PC-9 (cell line): ENCODE measurements around the gene UST. TPM values are rescaled to one million over a fixed set of nuclear protein-coding genes. Genes with fewer than 3 reads are reported as not detected.

Source experiments
- Bru-seq: library from RNA; stranded (reverse); fragments of 400-500 nt; gene quantifications from one replicate; lab custom pipeline; 2021; lab: Mats Ljungman, UMichigan
- BruChase-seq, 2 experiments: library from RNA; stranded (reverse); fragments of 400-500 nt; gene quantifications; one replicate each; lab custom pipeline; 2021; lab: Mats Ljungman, UMichigan
- BruUV-seq: library from RNA; stranded (reverse); fragments of 400-500 nt; replicated peaks from 2 replicates; lab custom pipeline; 2021; lab: Mats Ljungman, UMichigan
- CTCF ChIA-PET: fragments of 300-600 bp; sonication (Branson Sonifier 250); formaldehyde crosslinking; loops from one replicate; lab custom pipeline; 2022; ENCODE audit warnings: antibody characterized with exemption; lab: Charles Lee
- POLR2A ChIA-PET: fragments of 300-600 bp; sonication (Branson Sonifier 250); formaldehyde crosslinking; loops from one replicate; lab custom pipeline; 2022; ENCODE audit warnings: antibody characterized with exemption; ENCODE audit not compliant: unreplicated experiment; lab: Charles Lee
- DNase-seq, 2 experiments: peaks; one replicate each; pipeline versions ENCODE4 v3.0.0 to v3.0.0-alpha.2; 2015 to 2022; ENCODE audit warnings: mixed read lengths in 1 of 2
- H2AFZ ChIP-seq: fragments of 200-600 bp; sonication (generic); 2 replicates; pipeline ENCODE4 v1.8.1; 2017; ENCODE audit warnings: antibody characterized with exemption
- H3F3A ChIP-seq: fragments of 200-600 bp; sonication (generic); 2 replicates; pipeline ENCODE4 v1.8.1; 2017; ENCODE audit warnings: antibody characterized with exemption, mild to moderate bottlenecking, low read depth; ENCODE audit not compliant: insufficient read depth
- H3K27ac ChIP-seq: fragments of 200-600 bp; sonication (generic); 2 replicates; pipeline ENCODE4 v1.6.1; 2016; ENCODE audit warnings: mixed run types
- H3K27me3 ChIP-seq: fragments of 200-600 bp; sonication (generic); 2 replicates; pipeline ENCODE4 v1.6.1; 2016; ENCODE audit warnings: low read depth, mixed run types; ENCODE audit not compliant: insufficient read depth
- H3K36me3 ChIP-seq: fragments of 200-600 bp; sonication (generic); 2 replicates; pipeline ENCODE4 v1.6.1; 2016; ENCODE audit warnings: low read depth, mixed run types
- H3K4me1 ChIP-seq: fragments of 200-600 bp; sonication (generic); replicated peaks from 2 replicates; pipeline ENCODE4 v1.6.1; 2016; ENCODE audit warnings: mixed run types; ENCODE audit not compliant: insufficient read depth
- H3K4me2 ChIP-seq: fragments of 200-600 bp; sonication (generic); 2 replicates; pipeline ENCODE4 v1.6.1; 2017; ENCODE audit warnings: mixed run types
- H3K4me3 ChIP-seq: fragments of 200-600 bp; sonication (generic); 2 replicates; pipeline ENCODE4 v1.6.1; 2016; ENCODE audit warnings: mixed run types
- H3K79me2 ChIP-seq: fragments of 200-600 bp; sonication (generic); 2 replicates; pipeline ENCODE4 v1.6.1; 2017; ENCODE audit warnings: low read depth, mixed run types
- H3K9me2 ChIP-seq: fragments of 200-600 bp; sonication (generic); 2 replicates; pipeline ENCODE4 v1.8.1; 2017; ENCODE audit warnings: mild to moderate bottlenecking; ENCODE audit not compliant: insufficient read depth
- H3K9me3 ChIP-seq: fragments of 200-600 bp; sonication (generic); 2 replicates; pipeline ENCODE4 v1.8.1; 2016; ENCODE audit warnings: low read depth; ENCODE audit not compliant: insufficient read depth
- H4K20me1 ChIP-seq: fragments of 200-600 bp; sonication (generic); 2 replicates; pipeline ENCODE4 v1.8.1; 2017; ENCODE audit not compliant: insufficient read depth
- EZH2 ChIP-seq: fragments of 200-600 bp; sonication (generic); IDR thresholded peaks from 2 replicates; pipeline ENCODE4 v1.8.0; 2017; ENCODE audit warnings: antibody characterized with exemption, low read depth
- intact Hi-C: fragments of 100-400 bp; cut with micrococcal nuclease; formaldehyde crosslinking; loops from one replicate; pipeline ENCODE4 v1.10.0; 2022; ENCODE audit not compliant: unreplicated experiment
- long read RNA-seq: library from polyadenylated mRNA; stranded (forward); transcript quantifications from one replicate; pipeline ENCODE4 v2.0.0, GENCODE V29; 2022
- total RNA-seq: library from RNA; stranded (reverse); gene quantifications from 2 replicates; pipeline ENCODE4 v1.2.3, GENCODE V29; 2021
- TF ChIP-seq, protein P1 (sequence below): fragments of 200-600 bp; sonication (generic); conservative IDR thresholded peaks from 2 replicates; pipeline ENCODE4 v1.6.1; 2017; ENCODE audit warnings: mixed run types, antibody characterized with exemption, mild to moderate bottlenecking, moderate library complexity

UST gene, protein sequence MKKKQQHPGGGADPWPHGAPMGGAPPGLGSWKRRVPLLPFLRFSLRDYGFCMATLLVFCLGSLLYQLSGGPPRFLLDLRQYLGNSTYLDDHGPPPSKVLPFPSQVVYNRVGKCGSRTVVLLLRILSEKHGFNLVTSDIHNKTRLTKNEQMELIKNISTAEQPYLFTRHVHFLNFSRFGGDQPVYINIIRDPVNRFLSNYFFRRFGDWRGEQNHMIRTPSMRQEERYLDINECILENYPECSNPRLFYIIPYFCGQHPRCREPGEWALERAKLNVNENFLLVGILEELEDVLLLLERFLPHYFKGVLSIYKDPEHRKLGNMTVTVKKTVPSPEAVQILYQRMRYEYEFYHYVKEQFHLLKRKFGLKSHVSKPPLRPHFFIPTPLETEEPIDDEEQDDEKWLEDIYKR
- total RNA-seq (3.9 and 4.2 TPM in 2 replicates), Bru-seq, nascent RNA (percentile 47 among the genes with signal in this experiment), BruChase-seq, experiment 1, labeled RNA remaining after a 2-hour chase (percentile 42 among the genes with signal in this experiment), BruChase-seq, experiment 2, labeled RNA remaining after a 6-hour chase (percentile 35 among the genes with signal in this experiment)
- long read RNA-seq, full-length matches to known transcripts = 1 of 4 reads
- long read RNA-seq, partial matches to known transcripts = 0 of 4 reads
- long read RNA-seq, other reads (novel, unspliced or antisense) = 3 of 4 reads

- CTCF ChIA-PET = interaction anchor here (0.6 kb wide), 1 partner anchor 30 kb away, joined by 3 read pairs; no protein-coding TSS in a partner anchor
- BruUV-seq = no TSS peak
- Histone ChIP-seq H3K9me3 (no peaks in the 10 kb centered on the region), H3K27ac (0 out of 2 replicates have a peak within 1 kb of the TSS, but pooled peaks have one; percentile 20), H3K79me2 (no peaks in the 10 kb centered on the region), H3K4me2 (peak within 1 kb of the TSS; percentile 89), H3K4me1 (peaks cover 8% of the 10 kb centered on the region), H3K27me3 (no peaks in the 10 kb centered on the region), H3K36me3 (no peaks in the 10 kb centered on the region), H3F3A (no peaks in the 10 kb centered on the region), H4K20me1 (no peaks in the 10 kb centered on the region), H3K9me2 (no peaks in the 10 kb centered on the region), H2AFZ (peak within 1 kb of the TSS; percentile 91), H3K4me3 (peak within 1 kb of the TSS; percentile 82)
- DNase-seq = peak; percentile 70 to 80
- POLR2A ChIA-PET = no interaction called here
- intact Hi-C loops = loop anchor here (1.0 to 5.0 kb wide), 4 partner anchors 91 to 280 kb away; no protein-coding TSS in a partner anchor
- TF ChIP-seq EZH2 = no peak
- TF ChIP-seq, protein P1, sequence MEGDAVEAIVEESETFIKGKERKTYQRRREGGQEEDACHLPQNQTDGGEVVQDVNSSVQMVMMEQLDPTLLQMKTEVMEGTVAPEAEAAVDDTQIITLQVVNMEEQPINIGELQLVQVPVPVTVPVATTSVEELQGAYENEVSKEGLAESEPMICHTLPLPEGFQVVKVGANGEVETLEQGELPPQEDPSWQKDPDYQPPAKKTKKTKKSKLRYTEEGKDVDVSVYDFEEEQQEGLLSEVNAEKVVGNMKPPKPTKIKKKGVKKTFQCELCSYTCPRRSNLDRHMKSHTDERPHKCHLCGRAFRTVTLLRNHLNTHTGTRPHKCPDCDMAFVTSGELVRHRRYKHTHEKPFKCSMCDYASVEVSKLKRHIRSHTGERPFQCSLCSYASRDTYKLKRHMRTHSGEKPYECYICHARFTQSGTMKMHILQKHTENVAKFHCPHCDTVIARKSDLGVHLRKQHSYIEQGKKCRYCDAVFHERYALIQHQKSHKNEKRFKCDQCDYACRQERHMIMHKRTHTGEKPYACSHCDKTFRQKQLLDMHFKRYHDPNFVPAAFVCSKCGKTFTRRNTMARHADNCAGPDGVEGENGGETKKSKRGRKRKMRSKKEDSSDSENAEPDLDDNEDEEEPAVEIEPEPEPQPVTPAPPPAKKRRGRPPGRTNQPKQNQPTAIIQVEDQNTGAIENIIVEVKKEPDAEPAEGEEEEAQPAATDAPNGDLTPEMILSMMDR = peak; percentile 61
Measured at GRCh38 chr6:148746363-148747144, at the start of gene UST. UST (plus strand) TSS chr6:148747030; CDS start chr6:148747431, 401 bp downstream.

GRCh38 chr6:148697895-148698440 lies 48.9 kb upstream of the UST start:
- CTCF ChIA-PET = no interaction called here
- Histone ChIP-seq H3K36me3 (no peaks in the 10 kb centered on the region), H3K27ac (no peak overlapping the region), H3K79me2 (no peaks in the 10 kb centered on the region), H3K4me3 (no peak overlapping the region), H3K27me3 (no peaks in the 10 kb centered on the region), H3K9me2 (no peaks in the 10 kb centered on the region), H3K4me2 (no peak overlapping the region), H3F3A (no peaks in the 10 kb centered on the region), H3K4me1 (no peaks in the 10 kb centered on the region), H3K9me3 (no peaks in the 10 kb centered on the region), H2AFZ (no peak overlapping the region), H4K20me1 (no peaks in the 10 kb centered on the region)
- no peak for DNase-seq
- POLR2A ChIA-PET = no interaction called here
- TF ChIP-seq EZH2 = no peak
- TF ChIP-seq, protein P1 = no peak
- intact Hi-C loops = no loop called here
- no TSS peak for BruUV-seq
